Adrenal gland (tissue), 12 donors: ENCODE measurements around the gene NOL4L. TPM values are rescaled to one million over a fixed set of nuclear protein-coding genes. Genes with fewer than 3 reads are reported as not detected.

ENCODE experiments used
- DNase-seq, 7 donors: peaks; one replicate each; pipeline ENCODE4 v3.0.0-alpha.2; 2019 to 2020
- H3K27ac ChIP-seq, 5 donors: fragments of 200-600 bp; sonication (generic) in 4 of 5; 1 replicate in 3 of 5; 2 replicates in 2 of 5; pipeline versions ENCODE4 v1.5.1 to v1.8.0; 2016 to 2020; ENCODE audit warnings: mild to moderate bottlenecking in 1 of 5
- H3K27me3 ChIP-seq: fragments of 200-600 bp; 2 replicates; pipeline ENCODE4 v1.8.0; 2021
- H3K36me3 ChIP-seq, 2 donors: fragments of 200-600 bp; replicated peaks in 1 of 2; 1 replicate in 1 of 2; 2 replicates in 1 of 2; pipeline versions ENCODE4 v1.5.1 to v1.8.0; 2018 to 2022
- H3K4me1 ChIP-seq, 2 donors: fragments of 200-600 bp; replicated peaks in 1 of 2; 1 replicate in 1 of 2; 2 replicates in 1 of 2; pipeline versions ENCODE4 v1.5.1 to v1.8.0; 2018 to 2021
- H3K4me3 ChIP-seq, 4 donors: fragments of 200-600 bp; sonication (generic) in 3 of 4; one replicate each; pipeline ENCODE4 v1.5.1; 2016 to 2018
- H3K9me3 ChIP-seq, 3 donors: fragments of 200-600 bp; sonication (generic) in 1 of 3; replicated peaks in 1 of 3; 1 replicate in 2 of 3; 2 replicates in 1 of 3; pipeline versions ENCODE4 v1.5.1 to v1.8.0; 2016 to 2021
- POLR2A ChIP-seq, 2 donors: fragments of 450-650 bp; IDR thresholded peaks; one replicate each; pipeline ENCODE4 v1.6.1; 2017; ENCODE audit warnings: antibody characterized with exemption in 2 of 2, mild to moderate bottlenecking in 2 of 2, moderate library complexity in 1 of 2
- WGBS, 4 donors: extraction: QIAGEN DNeasy Blood & Tissue Kit in 2 of 4; methylation state at CpG; one replicate each; pipeline versions ENCODE4 v1.1.5 to v1.1.7; 2013 to 2017; 5-methylcytosine and 5-hydroxymethylcytosine counted together
- intact Hi-C, 2 donors: fragments of 100-400 bp; cut with DNase I; formaldehyde crosslinking; loops; one replicate each; pipeline versions ENCODE4 v1.14.1 to v1.15.0; 2022 to 2023
- polyA plus RNA-seq, 3 donors: library from polyadenylated mRNA; stranded (reverse); fragments of 200-250 nt in 2 of 3; fragments of 350-450 nt in 1 of 3; fragmentation: Illumina TruSeq in 1 of 3; extraction: RNeasy Lipid Tissue Mini Kit (QIAGEN cat#74804) in 1 of 3; gene quantifications; one replicate each; pipeline ENCODE4 v1.2.3, GENCODE V29; 2013 to 2014
- total RNA-seq, 9 donors: library from RNA; depleted of rRNA in 4 of 9; stranded (reverse); fragments of >200 nt in 4 of 9; fragments of 120-200 nt in 1 of 9; fragmentation: NEBNext Ultra II Directional in 1 of 9; extraction: Animal tissue kit (Norgen Biotek cat#: 25700) in 1 of 9; gene quantifications; one replicate each; pipeline versions ENCODE4 v1.1.0 to v1.2.4, GENCODE V29; 2013 to 2023
- TF ChIP-seq, protein P1 (sequence below), 6 experiments: fragments of 450-650 bp in 4 of 6; fragments of 200-600 bp in 2 of 6; sonication (generic) in 1 of 6; IDR thresholded peaks; 1 replicate in 5 of 6; 2 replicates in 1 of 6; pipeline versions ENCODE4 v1.5.1 to v1.8.0; 2016 to 2021; ENCODE audit warnings: antibody characterized with exemption in 6 of 6, mild to moderate bottlenecking in 2 of 6, moderate library complexity in 1 of 6
- donor health status: healthy with polysubstance abuse.
- donor health status: Bipolar disorder and iron deficiency.
- donor health status: DM: yes; HTN: yes; CAD: no.
- donor health status: DM: no; HTN: no; CAD: no.
- donor health status: DM: no; HTN: no; CAD: no.
- donor health status: DM: yes; HTN: yes; CAD: no.

Gene NOL4L
- total and polyA plus RNA-seq, 12 donors = 6.4 to 30.4 (median 15.7) TPM

DNA sequence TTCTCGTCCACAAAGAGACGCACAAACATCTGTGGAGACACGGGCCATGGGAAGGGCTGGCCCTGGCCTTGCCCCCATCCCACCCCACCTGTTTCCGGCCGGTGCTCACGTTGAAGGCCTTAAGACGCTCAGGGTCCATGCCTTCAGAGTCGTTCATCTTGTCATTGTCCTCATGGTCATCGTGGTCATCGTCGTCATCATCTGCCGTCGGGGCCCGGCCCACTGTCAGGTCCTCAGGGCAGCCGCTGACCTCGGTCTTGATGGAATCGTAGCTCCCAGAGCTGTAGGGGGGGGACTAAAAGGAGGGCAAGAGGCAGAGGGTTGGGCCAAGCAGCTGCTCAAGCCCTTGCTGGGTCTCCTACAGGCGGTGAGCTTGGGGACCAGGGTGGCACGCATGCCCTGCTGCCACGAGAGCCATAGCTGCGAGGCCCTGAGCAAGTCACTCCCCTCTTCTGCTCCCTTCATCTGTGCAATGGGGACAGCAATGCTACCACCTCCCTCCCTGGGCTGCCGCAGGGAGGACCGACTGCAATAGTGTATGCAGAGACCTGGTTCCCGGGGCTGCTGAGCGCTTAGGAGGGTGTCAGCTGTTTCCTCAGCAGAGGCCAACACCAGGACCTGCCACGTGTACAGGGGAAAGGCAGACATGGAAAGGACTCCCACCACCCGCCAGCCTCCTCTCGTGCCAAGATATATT lies 131.5 kb downstream of the NOL4L start:
- no peaks in the 10 kb centered on the region for H3K27me3 ChIP-seq
- 72 to 94% (median 75%) methylated on average over 10 to 28 of the region's 28 CpGs for WGBS, 4 donors
- intact Hi-C loops = loop anchor here in 1 of 2 donors (10.0 kb wide), 1 partner anchor 119 kb away; no protein-coding TSS in a partner anchor
- no peaks in the 10 kb centered on the region for H3K9me3 ChIP-seq
- DNase-seq = no peak
- peak overlapping the region in 2 of 5 donors; percentile 10 to 49 for H3K27ac ChIP-seq
- no peak for TF ChIP-seq POLR2A (IDR thresholded peaks at IDR 0.05)
- TF ChIP-seq, protein P1, sequence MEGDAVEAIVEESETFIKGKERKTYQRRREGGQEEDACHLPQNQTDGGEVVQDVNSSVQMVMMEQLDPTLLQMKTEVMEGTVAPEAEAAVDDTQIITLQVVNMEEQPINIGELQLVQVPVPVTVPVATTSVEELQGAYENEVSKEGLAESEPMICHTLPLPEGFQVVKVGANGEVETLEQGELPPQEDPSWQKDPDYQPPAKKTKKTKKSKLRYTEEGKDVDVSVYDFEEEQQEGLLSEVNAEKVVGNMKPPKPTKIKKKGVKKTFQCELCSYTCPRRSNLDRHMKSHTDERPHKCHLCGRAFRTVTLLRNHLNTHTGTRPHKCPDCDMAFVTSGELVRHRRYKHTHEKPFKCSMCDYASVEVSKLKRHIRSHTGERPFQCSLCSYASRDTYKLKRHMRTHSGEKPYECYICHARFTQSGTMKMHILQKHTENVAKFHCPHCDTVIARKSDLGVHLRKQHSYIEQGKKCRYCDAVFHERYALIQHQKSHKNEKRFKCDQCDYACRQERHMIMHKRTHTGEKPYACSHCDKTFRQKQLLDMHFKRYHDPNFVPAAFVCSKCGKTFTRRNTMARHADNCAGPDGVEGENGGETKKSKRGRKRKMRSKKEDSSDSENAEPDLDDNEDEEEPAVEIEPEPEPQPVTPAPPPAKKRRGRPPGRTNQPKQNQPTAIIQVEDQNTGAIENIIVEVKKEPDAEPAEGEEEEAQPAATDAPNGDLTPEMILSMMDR (IDR thresholded peaks at IDR 0.05) = no peak
- H3K36me3 ChIP-seq = peaks cover 0 to 30% of the 10 kb centered on the region in 2 donors
- H3K4me3 ChIP-seq = no peak overlapping the region
- H3K4me1 ChIP-seq = peaks cover 7 to 50% of the 10 kb centered on the region in 2 donors

GRCh38 chr20:32452776-32453466 lies 132.2 kb downstream of the NOL4L start:
- WGBS, 4 donors = 90 to 91% (median 90%) methylated on average over 22 to 24 of the region's 24 CpGs
- intact Hi-C loops = loop anchor here in 1 of 2 donors (10.0 kb wide), 1 partner anchor 118 kb away; no protein-coding TSS in a partner anchor
- H3K27ac ChIP-seq = peak overlapping the region in 1 of 5 donors; percentile 34

GRCh38 chr20:32451682-32452461 lies 133.3 kb downstream of the NOL4L start:
- H3K36me3 ChIP-seq = peaks cover 0 to 33% of the 10 kb centered on the region in 2 donors

More at GRCh38 chr20:32452776-32453466, 132.2 kb downstream of the NOL4L start:
- TF ChIP-seq, protein P1 (IDR thresholded peaks at IDR 0.05) = no peak
- no peak for TF ChIP-seq POLR2A (IDR thresholded peaks at IDR 0.05)
- Histone ChIP-seq H3K4me1 (peaks cover 7 to 52% of the 10 kb centered on the region in 2 donors), H3K4me3 (no peak overlapping the region), H3K27me3 (no peaks in the 10 kb centered on the region), H3K9me3 (no peaks in the 10 kb centered on the region), H3K36me3 (peaks cover 0 to 30% of the 10 kb centered on the region in 2 donors)
- no peak for DNase-seq

More at GRCh38 chr20:32451682-32452461, 133.3 kb downstream of the NOL4L start:
- 75 to 87% (median 77%) methylated on average over 16 to 27 of the region's 27 CpGs for WGBS, 4 donors
- Histone ChIP-seq H3K4me3 (no peak overlapping the region), H3K9me3 (no peaks in the 10 kb centered on the region), H3K4me1 (peaks cover 3 to 49% of the 10 kb centered on the region in 2 donors), H3K27ac (peak overlapping the region in 2 of 5 donors; percentile 8 to 34), H3K27me3 (no peaks in the 10 kb centered on the region)
- intact Hi-C loops = loop anchor here in 1 of 2 donors (10.0 kb wide), 1 partner anchor 117 kb away; no protein-coding TSS in a partner anchor
- DNase-seq = peak in 2 of 7 donors; percentile 4 to 19
- TF ChIP-seq, protein P1 (IDR thresholded peaks at IDR 0.05) = no peak
- TF ChIP-seq POLR2A (IDR thresholded peaks at IDR 0.05) = no peak
